ENCODE measurements around the gene ADCY3.
"Not testable (repeated sequence)": the region's sequence is repeated elsewhere in the genome, so short reads cannot be mapped to it uniquely, and the experiment has no call there.

ADCY3 gene

GRCh38 chr2:24809316-24810007 is 110.6 kb downstream of the ADCY3 start:
- Mint-ChIP-seq H3K27ac (no peak overlapping the region), H3K27me3 (no peaks in the 10 kb centered on the region)
- no peak for DNase-seq

DNA sequence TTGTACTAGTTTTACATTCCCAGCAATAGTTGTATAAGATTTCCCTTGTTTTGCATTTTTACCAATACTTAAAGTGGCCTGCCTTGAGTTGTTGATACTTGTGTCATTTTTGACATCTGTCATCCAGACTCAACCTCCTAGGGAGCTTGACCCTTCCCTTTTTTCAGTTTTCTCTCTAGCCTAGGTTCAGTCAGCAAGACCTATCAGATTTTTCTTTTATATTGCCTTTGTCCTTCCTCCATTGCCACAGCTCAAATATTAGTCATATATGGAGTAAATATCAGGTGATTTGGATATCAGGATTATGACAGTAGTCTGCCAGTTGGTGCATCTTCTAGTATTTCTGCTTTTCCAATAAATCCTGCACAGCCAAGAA is 113.4 kb downstream of the ADCY3 start:
- DNase-seq (no peak), ATAC-seq (no peak)
- Mint-ChIP-seq H3K27me3 (no peaks in the 10 kb centered on the region), H3K4me3 (no peak overlapping the region), H3K27ac (no peak overlapping the region), H3K36me3 (ENCODE audit: low read depth) (peaks cover 42% of the 10 kb centered on the region), H3K9me3 (peaks cover 5% of the 10 kb centered on the region), H3K4me1 (peaks cover 4% of the 10 kb centered on the region)

More at GRCh38 chr2:24809316-24810007, 110.6 kb downstream of the ADCY3 start:
- Mint-ChIP-seq H3K36me3 (ENCODE audit: low read depth) (peaks cover 40% of the 10 kb centered on the region), H3K4me1 (peaks cover 4% of the 10 kb centered on the region), H3K4me3 (peak overlapping the region; percentile 43), H3K9me3 (peaks cover 5% of the 10 kb centered on the region)
- ATAC-seq, result no peak

DNA sequence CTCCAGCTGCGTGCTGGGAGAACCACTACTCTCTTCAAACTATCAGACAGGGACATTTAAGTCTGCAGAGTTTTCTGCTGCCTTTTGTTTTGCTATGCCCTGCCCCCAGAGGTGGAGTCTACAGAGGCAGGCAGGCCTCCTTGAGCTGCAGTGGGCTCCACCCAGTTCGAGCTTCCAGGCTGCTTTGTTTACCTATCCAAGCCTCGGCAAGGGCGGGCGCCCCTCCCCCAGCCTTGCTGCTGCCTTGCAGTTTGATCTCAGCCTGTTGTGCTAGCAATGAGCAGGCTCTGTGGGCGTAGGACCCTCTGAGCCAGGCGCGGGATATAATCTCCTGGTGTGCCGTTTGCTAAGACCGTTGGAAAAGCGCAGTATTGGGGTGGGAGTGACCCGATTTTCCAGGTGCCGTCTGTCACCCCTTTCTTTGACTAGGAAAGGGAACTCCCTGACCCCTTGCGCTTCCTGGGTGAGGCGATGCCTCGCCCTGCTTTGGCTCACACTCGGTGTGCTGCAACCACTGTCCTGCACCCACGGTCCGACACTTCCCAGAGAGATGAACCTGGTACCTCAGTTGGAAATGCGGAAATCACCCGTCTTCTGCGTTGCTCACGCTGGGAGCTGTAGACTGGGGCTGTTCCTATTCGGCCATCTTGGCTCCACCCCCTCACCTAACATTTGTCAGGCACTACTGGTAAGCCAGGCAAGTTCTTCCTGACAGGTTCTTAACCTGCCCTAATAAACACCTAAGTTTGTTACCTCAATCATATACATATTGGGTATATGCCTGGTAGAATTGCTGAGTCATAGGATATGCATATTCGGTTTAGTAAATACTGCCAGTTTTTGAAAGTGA is 114.0 kb downstream of the ADCY3 start:
- not testable (repeated sequence) for H3K27ac Mint-ChIP-seq, ATAC-seq
- peaks cover 46% of the 10 kb centered on the region for H3K36me3 Mint-ChIP-seq (ENCODE audit: low read depth)

DNA sequence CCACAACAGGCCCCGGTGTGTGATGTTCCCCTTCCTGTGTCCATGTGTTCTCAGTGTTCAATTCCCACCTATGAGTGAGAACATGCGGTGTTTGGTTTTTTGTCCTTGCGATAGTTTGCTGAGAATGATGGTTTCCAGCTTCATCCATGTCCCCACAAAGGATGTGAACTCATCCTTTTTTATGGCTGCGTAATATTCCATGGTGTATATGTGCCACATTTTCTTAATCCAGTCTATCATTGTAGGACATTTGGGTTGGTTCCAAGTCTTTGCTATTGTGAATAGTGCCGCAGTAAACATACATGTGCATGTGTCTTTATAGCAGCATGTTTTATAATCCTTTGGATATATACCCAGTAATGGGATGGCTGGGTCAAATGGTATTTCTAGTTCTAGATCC is 119.5 kb downstream of the ADCY3 start:
- peaks cover 71% of the 10 kb centered on the region for H3K36me3 Mint-ChIP-seq (ENCODE audit: low read depth)
- ATAC-seq, result not testable (repeated sequence)

More for the DNA sequence above, 114.0 kb downstream of the ADCY3 start:
- not testable (repeated sequence) for H3K4me3 Mint-ChIP-seq, H3K9me3 Mint-ChIP-seq, H3K27me3 Mint-ChIP-seq, DNase-seq, H3K4me1 Mint-ChIP-seq

DNA sequence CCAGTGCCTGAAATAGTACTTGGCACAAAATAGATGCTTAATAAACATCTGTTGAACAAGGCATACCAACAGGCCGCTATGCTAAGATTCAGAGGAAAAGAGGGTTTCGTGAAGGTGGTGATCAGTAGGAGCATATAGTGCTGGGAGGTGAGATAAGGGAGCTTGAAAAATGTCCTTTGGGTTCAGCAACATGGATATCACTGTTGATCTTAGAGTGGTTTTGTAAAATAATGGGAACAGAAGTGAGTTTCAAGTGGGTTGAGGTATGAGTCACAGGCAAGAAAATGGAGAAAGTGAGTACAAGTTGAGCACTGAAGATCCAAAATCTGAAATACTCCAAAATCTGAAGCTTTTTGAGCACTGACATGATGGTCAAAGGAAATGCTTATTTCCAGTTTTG is 122.4 kb downstream of the ADCY3 start:
- Mint-ChIP-seq H3K27me3 (no peaks in the 10 kb centered on the region), H3K36me3 (ENCODE audit: low read depth) (peaks cover 69% of the 10 kb centered on the region), H3K4me1 (peaks cover 38% of the 10 kb centered on the region), H3K4me3 (no peak overlapping the region), H3K9me3 (peaks cover 3% of the 10 kb centered on the region), H3K27ac (no peak overlapping the region)
- DNase-seq (no peak), ATAC-seq (no peak)

More for the DNA sequence above, 119.5 kb downstream of the ADCY3 start:
- not testable (repeated sequence) for H3K4me3 Mint-ChIP-seq, DNase-seq, H3K9me3 Mint-ChIP-seq, H3K27ac Mint-ChIP-seq, H3K27me3 Mint-ChIP-seq
- peaks cover 20% of the 10 kb centered on the region for H3K4me1 Mint-ChIP-seq

DNA sequence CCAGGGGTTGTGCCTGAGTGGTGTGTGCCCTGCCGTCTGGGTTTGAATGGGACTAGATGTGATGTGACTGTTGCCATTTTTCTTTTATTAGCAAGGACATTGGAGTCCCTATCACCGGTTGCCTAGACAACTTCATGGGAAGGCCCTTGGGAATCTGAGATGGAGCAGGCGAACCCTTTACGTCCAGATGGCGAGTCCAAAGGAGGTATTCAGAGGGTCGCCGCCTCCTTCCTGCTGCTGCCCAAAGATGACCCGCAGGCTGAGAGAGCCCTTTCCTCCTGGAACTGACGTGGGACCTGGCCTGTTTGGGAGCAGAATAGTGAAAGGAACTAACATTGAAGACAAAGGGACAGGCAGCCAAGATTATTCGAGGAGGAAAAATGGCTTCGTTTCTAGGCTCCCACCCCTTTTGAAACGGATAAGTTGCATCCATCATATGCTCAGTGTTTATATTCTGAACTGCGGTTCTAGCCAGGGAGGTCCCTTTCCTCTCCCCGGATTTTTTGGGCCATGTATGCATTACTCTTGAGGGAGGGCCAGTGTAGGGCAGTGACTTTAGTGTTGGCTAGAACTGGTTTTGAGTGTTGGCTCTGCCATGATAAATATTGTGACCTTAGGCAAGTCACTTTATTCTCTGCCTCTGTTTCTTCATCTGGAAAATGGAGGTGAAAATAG is 126.1 kb downstream of the ADCY3 start:
- peak overlapping the region; percentile 100 for H3K27ac Mint-ChIP-seq
- H3K4me3 Mint-ChIP-seq, result peak overlapping the region; percentile 98
- H3K27me3 Mint-ChIP-seq, result no peaks in the 10 kb centered on the region
- peaks cover 43% of the 10 kb centered on the region for H3K4me1 Mint-ChIP-seq
- peaks cover 44% of the 10 kb centered on the region for H3K36me3 Mint-ChIP-seq (ENCODE audit: low read depth)
- DNase-seq, result peak; percentile 14
- no peak for ATAC-seq
- H3K9me3 Mint-ChIP-seq, result no peaks in the 10 kb centered on the region

DNA sequence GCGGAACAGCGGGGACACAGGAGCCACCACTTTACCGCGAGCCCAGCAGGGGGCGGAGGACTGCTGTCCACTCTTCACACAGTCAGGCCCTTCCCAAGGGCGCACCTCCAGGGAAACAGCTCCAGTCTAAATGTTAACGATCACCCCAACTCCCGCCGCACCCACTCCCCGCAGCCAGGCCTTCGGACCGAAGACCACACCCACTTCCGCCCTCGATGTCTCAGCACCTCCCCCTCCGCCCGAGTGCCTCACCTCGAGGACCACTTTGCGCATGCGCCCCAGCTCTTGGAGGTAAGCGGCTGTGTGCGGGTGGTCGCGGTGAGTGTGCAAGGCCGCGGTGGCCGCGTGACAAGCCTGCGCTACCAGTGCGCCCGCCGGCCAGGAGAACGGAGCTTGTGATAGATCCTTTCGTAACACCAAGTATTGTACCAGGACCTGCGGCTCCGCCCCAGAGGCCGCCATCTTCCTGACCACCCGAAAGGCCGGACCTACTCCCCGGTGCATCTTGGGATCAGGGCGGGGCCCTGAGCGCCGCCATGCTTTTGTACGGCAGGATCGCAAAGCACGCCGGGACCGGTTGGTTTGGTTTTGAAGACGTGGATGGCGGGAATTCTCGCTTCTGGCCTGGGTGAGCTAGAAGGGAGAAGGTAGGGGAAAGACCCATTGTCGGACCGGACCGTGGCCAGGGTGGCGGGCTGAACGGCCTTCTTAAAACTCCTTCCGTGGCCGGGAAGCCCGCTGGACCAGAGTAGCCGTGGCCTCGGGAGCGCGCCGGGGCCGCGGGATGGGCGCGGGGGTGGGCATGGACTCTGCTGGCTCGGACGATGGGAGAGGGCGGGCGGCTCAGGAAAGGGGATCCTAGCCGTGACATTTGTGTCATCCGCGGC is 126.9 kb downstream of the ADCY3 start, which contains the start of the genes CENPO and PTRHD1:
CENPO (plus strand) TSS at position 552 of the 887 bp plus-strand sequence. CDS start 495 bp downstream, outside the sequence.
PTRHD1 (minus strand) TSS at position 518 of the 887 bp plus-strand sequence; CDS start at position 504, 14 bp downstream.
- ATAC-seq, result peak; percentile 96
- H3K27ac Mint-ChIP-seq, result peak within 1 kb of the TSS; percentile 100
- H3K36me3 Mint-ChIP-seq (ENCODE audit: low read depth), result peaks cover 41% of the 10 kb centered on the region
- no peaks in the 10 kb centered on the region for H3K27me3 Mint-ChIP-seq
- peak; percentile 94 for DNase-seq
- H3K4me3 Mint-ChIP-seq, result peak within 1 kb of the TSS; percentile 98
- no peaks in the 10 kb centered on the region for H3K9me3 Mint-ChIP-seq
- H3K4me1 Mint-ChIP-seq, result peaks cover 42% of the 10 kb centered on the region

- peaks cover 35% of the 10 kb centered on the region for H3K36me3 Mint-ChIP-seq (ENCODE audit: low read depth)
- peak overlapping the region; percentile 98 for H3K4me3 Mint-ChIP-seq
- DNase-seq, result no peak
- H3K27ac Mint-ChIP-seq, result peak overlapping the region; percentile 100
- H3K27me3 Mint-ChIP-seq, result no peaks in the 10 kb centered on the region
- peaks cover 36% of the 10 kb centered on the region for H3K4me1 Mint-ChIP-seq
- H3K9me3 Mint-ChIP-seq, result no peaks in the 10 kb centered on the region
- ATAC-seq, result no peak
Observed at GRCh38 chr2:24792542-24792873, 127.5 kb downstream of the ADCY3 start.

DNA sequence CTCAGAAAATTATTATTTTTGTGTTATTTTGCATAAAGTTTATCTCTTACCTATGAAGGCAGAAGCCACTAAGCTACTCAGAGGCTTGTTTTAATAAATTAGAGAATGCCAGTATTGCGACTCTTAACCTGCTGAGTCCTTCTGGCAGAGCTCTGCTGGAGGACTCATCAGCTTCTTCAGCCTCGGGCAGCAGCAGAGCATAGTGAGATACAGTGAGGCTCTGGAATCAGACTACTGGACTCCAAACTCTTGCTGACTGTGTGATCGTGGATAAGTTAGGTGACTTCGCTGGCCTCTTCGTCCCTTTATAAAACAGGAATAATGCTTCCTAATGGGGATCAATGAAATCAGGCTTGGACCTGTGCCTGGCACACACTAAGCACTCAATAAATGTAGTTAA is 128.6 kb downstream of the ADCY3 start:
- no peak overlapping the region for H3K27ac Mint-ChIP-seq
- ATAC-seq (no peak), DNase-seq (no peak)
- H3K4me3 Mint-ChIP-seq, result peak overlapping the region; percentile 24
- no peaks in the 10 kb centered on the region for H3K27me3 Mint-ChIP-seq
- peaks cover 26% of the 10 kb centered on the region for H3K4me1 Mint-ChIP-seq
- H3K36me3 Mint-ChIP-seq (ENCODE audit: low read depth), result peaks cover 25% of the 10 kb centered on the region
- H3K9me3 Mint-ChIP-seq, result no peaks in the 10 kb centered on the region

DNA sequence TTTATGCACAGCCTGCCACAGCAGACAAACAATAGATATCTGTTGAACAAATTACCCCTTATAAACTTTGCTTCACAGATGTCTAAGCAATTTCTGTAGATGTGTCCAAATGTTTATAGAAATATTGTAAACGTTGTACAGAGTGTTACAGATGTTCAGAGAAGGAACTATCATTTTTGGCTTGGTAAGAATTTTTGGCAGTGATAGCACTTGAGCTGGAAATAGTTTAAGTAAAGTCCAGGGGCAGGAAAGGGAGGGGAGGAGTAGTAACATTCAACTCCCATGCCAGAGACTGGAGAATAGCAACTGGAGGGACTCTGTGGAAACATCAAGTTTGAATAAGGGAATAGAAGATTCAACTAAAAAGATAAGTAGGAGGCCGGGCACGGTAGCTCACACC is 131.2 kb downstream of the ADCY3 start:
- DNase-seq, result no peak
- no peak for ATAC-seq
- Mint-ChIP-seq H3K9me3 (no peaks in the 10 kb centered on the region), H3K4me3 (no peak overlapping the region), H3K27me3 (peaks cover 3% of the 10 kb centered on the region), H3K36me3 (ENCODE audit: low read depth) (peaks cover 6% of the 10 kb centered on the region), H3K4me1 (peaks cover 11% of the 10 kb centered on the region), H3K27ac (no peak overlapping the region)

- H3K9me3 Mint-ChIP-seq, result no peaks in the 10 kb centered on the region
- ATAC-seq, result no peak
- no peak overlapping the region for H3K4me3 Mint-ChIP-seq
- no peak overlapping the region for H3K27ac Mint-ChIP-seq
- H3K27me3 Mint-ChIP-seq, result peaks cover 7% of the 10 kb centered on the region
- H3K36me3 Mint-ChIP-seq (ENCODE audit: low read depth), result peaks cover 2% of the 10 kb centered on the region
- no peak for DNase-seq
- H3K4me1 Mint-ChIP-seq, result peaks cover 6% of the 10 kb centered on the region
Observed at GRCh38 chr2:24787532-24787931, 132.5 kb downstream of the ADCY3 start.

GRCh38 chr2:24785671-24786321 is 134.2 kb downstream of the ADCY3 start:
- Mint-ChIP-seq H3K27me3 (peaks cover 9% of the 10 kb centered on the region), H3K27ac (no peak overlapping the region), H3K36me3 (ENCODE audit: low read depth) (peaks cover 2% of the 10 kb centered on the region), H3K9me3 (no peaks in the 10 kb centered on the region), H3K4me1 (no peaks in the 10 kb centered on the region), H3K4me3 (no peak overlapping the region)
- no peak for DNase-seq
- ATAC-seq, result no peak

DNA sequence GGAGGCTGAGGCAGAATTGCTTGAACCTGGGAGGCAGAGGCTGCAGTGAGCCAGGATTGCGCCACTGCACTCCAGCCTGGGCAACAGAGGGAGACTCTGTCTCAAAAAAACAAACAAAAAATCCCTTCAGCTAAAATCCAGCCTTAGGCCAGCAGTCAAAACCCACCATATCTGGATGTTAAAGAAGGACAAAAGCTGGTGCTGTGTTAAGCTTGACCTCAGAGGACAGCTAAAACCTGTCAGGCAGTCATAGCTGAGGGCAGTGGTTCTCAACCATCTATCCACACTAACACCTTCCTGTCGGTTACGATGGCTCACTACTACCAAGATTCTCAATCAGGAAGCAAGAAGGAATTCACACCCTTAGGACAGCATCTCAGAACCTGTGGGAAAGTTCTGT is 136.4 kb downstream of the ADCY3 start:
- H3K27me3 Mint-ChIP-seq, result peaks cover 9% of the 10 kb centered on the region
- H3K4me3 Mint-ChIP-seq, result no peak overlapping the region
- H3K4me1 Mint-ChIP-seq, result no peaks in the 10 kb centered on the region
- DNase-seq (no peak), ATAC-seq (no peak)
- no peaks in the 10 kb centered on the region for H3K9me3 Mint-ChIP-seq
- peaks cover 2% of the 10 kb centered on the region for H3K36me3 Mint-ChIP-seq (ENCODE audit: low read depth)
- no peak overlapping the region for H3K27ac Mint-ChIP-seq
